HG02852 (cell line): ENCODE data around the gene DSCAM.
"Not testable (repeated sequence)": the region's sequence is repeated elsewhere in the genome, so short reads cannot be mapped to it uniquely, and the experiment has no call there.

Experiments used
- ATAC-seq: cut with Tn5 transposase; IDR thresholded peaks from one replicate; pipeline ENCODE4 v1.9.1; 2021; ENCODE audit warnings: mild to moderate bottlenecking, moderate library complexity; ENCODE audit not compliant: unreplicated experiment

The DSCAM gene

GRCh38 chr21:40073642-40074041 lies 773.3 kb downstream of the DSCAM start:
- no peak for ATAC-seq

- ATAC-seq: no peak
Observed at GRCh38 chr21:40070871-40071270, 776.1 kb downstream of the DSCAM start.

- ATAC-seq: no peak
Observed at GRCh38 chr21:40067751-40068150, 779.2 kb downstream of the DSCAM start.

- ATAC-seq: no peak
Observed at GRCh38 chr21:40066221-40066620, 780.7 kb downstream of the DSCAM start.

- no peak for ATAC-seq
Observed at GRCh38 chr21:40060083-40060677, 786.8 kb downstream of the DSCAM start.

DNA sequence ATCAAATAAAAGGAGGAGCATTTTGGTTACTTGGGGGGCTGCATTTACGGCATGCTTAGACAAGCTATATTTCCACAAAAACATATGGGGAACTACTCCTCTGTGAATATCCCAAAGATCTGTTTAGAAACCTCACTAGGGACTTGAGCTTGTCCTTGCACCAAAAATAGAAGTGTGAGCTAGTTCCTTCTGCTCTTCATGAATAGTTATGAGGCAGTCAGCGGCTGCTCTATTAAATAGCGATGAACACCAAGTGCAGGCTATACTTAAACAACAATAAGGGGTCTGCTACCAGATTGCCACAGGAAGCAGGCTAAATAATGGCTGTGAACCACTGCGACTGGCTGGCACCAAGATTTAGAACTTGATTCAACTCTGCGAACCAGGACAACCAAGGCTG lies 789.6 kb downstream of the DSCAM start:
- no peak for ATAC-seq

DNA sequence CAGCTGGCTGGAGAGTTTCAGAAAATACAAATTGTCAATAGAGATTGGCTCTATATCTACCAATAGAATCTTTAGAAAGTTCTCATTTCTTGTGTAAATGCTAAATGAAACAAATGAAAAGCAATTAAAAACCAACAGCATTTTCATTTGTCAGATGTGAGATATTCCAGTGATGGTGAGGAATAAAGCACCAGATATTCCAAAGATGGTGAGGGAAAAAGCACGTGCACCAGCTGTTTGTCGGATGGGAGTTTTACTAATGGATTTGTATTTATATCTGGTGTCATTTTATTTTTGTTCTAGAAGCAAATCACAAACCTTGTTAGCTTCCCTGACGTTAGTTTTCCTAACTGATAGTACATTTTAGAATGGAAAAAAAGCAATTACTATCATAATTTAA lies 790.9 kb downstream of the DSCAM start:
- no peak for ATAC-seq

DNA sequence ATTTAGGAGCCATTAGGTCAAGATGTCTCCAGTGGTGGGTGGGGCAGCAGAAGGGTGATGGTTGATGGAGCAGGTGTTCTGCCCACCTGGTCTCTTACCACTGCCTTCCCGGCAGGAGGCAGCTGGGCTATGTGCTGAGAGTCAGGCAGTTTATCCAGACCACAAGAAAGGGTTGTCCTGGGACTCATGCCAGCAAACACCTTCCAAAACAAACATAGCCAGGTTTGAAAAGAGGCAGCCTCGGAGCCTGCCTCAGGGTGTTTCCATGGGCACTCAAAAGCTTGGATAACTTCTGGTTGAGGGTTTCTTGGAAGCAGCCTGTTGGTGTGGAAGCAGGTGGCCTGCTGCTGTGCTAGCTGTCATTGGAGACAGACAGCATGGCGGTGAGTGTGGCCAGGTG lies 792.6 kb downstream of the DSCAM start:
- no peak for ATAC-seq

GRCh38 chr21:40053007-40053406 lies 794.0 kb downstream of the DSCAM start:
- no peak for ATAC-seq

DNA sequence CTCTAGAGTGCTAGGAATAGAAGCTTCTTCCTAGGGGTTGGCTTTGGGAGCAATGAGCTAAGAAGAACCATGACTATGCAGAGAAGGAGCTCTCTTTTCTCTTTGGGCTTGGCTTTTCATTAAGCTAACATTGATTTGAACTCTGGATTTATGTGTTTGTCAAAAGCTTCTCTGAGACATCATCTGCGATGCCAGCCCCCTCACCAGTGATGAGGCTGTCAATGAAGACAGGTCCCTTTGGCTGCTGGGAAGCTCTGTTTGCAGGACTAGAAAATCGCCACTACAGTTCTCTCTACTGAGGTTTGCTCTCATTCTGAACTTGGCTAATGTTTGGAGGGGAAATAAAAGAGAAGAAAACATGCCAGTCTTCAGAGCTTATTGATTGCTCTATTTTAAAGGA lies 794.7 kb downstream of the DSCAM start:
- ATAC-seq: no peak

DNA sequence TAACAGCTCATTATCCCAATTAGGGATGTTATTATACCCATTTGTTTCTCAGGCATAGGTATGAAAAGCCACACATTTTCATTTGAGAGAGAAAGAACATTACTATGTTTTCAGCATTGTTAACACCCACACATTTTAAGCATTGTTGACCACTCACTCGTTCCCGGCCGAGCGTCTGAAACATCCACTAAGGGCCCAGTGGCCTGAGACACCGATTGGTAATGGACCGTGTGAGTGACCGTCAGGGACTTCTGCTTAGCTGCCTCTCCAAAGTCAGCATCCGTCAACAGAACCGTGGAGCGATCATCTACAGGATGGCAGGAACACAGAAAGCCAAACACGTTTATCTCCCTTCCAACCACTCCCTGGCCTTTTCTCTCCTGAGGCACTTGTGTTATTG lies 795.2 kb downstream of the DSCAM start:
- no peak for ATAC-seq

GRCh38 chr21:40049931-40050290 lies 797.0 kb downstream of the DSCAM start:
- no peak for ATAC-seq

GRCh38 chr21:40049031-40049930 lies 797.7 kb downstream of the DSCAM start:
- no peak for ATAC-seq

DNA sequence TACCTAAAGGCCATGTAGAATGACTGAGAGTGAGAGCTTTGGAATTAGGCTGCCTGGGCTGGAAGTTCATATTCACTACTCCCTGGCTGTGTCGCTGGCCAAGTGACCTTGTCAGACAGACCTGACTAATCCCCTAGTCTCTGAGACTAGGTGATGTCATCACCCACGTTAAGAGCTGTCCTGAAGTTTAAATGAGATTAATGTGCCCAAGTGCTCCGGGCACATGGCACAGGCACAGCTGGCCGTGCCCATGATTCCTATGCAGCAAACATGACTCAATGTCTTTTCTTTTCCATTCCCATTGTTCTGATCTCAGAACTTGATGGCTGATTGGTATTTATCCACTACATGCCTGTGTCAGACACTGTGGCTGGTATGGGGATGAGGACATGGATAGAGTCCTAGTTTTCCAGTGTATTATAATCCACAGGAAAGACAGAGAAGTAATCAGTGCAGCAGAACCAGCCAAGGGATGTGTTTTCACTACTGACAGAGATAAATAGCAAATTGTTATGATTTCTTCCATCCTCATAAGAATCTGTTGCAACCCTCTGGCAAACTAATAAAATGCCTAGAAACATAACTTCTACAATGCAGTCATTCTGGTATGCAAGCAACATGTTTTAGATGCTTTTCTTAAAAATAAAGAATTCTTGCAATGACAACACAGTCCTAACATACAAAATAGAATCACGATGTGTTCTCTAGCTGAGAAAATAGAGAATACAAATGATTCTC lies 798.8 kb downstream of the DSCAM start:
- no peak for ATAC-seq

- no peak for ATAC-seq
Observed at GRCh38 chr21:40047211-40047610, 799.7 kb downstream of the DSCAM start.

DNA sequence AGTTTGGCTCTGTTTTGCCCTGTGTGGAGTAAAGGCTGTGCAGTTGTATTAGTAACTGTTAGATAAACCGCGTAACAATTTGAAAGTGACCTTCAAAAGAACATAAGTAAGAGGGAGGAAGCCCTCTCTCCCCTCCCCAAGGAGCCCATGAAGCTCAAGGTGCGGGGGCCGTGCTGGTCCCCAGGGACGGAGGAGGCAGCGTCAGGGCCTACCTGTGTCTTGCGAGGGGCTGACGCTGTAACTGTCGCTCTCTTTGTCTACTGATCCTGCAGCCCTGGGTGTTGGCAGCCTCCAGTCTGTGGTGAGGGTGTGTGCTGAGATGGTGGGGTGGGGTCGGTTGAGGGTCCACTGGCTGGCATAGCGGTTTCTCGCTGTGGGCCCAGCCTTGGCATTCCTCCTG lies 803.1 kb downstream of the DSCAM start:
- ATAC-seq: no peak

DNA sequence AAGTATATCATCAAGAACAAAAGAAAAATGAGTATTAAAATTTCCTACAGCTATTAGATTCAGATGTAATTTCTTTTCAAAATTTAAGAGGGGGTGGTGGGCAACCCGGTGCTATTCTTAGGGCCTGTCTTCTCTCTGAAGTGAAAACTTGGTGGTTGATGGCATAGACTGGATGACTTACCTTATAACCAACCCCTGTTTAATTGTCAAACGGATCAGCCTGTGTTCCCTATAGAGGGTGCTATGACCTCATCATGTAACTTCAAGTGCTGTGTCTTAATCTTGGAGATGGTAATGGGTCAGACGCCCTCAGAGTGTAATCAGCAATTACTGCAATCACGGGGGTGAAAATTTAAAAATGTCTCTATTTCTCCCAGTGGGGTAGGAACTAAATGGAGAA lies 803.5 kb downstream of the DSCAM start:
- no peak for ATAC-seq

DNA sequence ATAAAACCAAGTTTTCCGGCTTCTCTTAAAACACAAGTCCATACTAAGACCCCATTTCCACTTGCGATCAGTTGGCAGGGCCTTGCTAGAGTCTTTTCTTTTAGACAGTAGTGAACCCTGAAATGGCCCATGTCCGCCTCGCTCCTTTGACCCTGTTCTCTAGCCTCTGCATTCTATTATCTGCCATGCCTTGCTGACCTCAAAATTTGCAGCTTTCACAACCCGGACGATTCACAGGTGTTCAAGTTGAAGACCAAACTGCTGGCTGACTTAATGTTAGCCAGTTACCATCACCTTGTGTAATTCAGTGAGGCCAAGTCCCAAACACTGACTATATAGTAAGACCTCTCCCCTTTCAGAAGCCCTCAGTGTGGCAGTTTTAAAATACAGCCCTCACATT lies 805.5 kb downstream of the DSCAM start:
- no peak for ATAC-seq

DNA sequence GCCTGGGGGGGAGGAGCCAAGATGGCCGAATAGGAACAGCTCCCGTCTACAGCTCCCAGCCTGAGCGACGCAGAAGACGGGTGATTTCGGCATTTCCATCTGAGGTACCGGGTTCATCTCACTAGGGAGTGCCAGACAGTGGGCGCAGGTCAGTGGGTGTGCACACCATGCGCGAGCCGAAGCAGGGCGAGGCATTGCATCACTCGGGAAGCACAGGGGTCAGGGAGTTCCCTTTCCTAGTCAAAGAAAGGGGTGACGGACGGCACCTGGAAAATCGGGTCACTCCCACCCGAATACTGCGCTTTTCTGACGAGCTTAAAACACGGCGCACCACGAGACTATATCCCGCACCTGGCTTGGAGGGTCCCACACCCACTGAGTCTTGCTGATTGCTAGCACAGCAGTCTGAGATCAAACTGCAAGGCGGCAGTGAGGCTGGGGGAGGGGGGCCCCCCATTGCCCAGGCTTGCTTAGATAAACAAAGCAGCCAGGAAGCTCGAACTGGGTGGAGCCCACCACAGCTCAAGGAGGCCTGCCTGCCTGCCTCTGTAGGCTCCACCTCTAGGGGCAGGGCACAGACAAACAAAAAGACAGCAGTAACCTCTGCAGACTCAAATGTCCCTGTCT lies 813.7 kb downstream of the DSCAM start:
- not testable (repeated sequence) for ATAC-seq

DNA sequence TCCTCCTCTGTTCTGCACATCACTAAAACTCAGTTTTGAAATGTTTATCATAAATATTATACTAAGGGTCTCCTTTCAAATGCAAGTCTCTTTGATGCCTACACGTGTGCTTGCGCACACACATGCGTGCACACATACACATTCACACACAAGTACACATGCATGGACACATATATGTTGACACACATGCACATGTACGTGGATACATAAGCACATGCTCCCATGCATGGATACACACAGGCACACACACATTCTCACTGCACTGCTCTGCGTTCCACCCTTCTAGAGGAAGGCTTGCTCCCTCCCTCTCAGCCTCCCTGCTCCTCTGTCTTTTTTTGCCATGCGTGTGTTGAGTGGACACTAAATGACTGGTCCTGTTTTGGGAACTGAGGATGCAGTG lies 817.1 kb downstream of the DSCAM start:
- no peak for ATAC-seq

DNA sequence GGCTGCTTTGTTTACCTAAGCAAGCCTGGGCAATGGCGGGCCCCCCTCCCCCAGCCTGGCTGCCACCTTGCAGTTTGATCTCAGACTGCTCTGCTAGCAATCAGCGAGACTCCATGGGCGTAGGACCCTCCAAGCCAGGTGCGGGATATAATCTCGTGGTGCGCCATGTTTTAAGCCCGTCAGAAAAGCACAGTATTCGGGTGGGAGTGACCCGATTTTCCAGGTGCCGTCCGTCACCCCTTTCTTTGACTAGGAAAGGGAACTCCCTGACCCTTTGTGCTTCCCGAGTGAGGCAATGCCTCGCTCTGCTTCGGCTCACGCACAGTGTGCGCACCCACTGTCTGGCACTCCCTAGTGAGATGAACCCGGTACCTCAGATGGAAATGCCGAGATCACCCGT lies 818.6 kb downstream of the DSCAM start:
- ATAC-seq: not testable (repeated sequence)
